SH-SY5Y (cell line): Measurements from ENCODE around the gene CCDC97.

Source experiments
- GATA2 ChIP-seq: IDR thresholded peaks from 2 replicates; pipeline ENCODE4 v1.6.1; 2011; ENCODE audit warnings: mild to moderate bottlenecking, low read depth, low read length
- GATA3 ChIP-seq: IDR thresholded peaks from 2 replicates; pipeline ENCODE4 v1.6.1; 2011; ENCODE audit warnings: low read depth, mild to moderate bottlenecking, low read length, moderate library complexity

DNA sequence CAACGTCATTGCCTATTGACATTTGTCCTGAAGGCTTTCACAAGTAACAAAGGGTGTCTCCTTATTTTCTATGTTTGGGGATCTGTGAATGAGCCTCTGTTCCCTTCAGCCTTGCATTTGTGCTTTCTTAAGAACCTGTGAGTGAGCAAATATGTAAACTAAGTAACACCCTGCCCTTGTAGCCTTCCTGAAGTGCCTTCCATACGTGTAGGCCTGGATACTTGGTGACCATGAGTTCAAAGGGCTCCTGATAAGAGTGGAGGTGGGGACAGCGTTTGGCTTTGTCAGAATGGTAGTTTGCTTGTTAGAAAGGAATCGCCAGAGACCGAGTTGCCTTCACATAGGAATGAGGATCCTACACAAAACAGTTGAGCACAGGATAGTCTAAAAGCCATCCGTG, 14.5 kb upstream of the CCDC97 start:
- no peak for TF ChIP-seq GATA2
- TF ChIP-seq GATA3 = no peak
